Measurements from ENCODE around the gene ADGRG3. TPM values are rescaled to one million over a fixed set of nuclear protein-coding genes. Genes with fewer than 3 reads are reported as not detected.

The ADGRG3 gene
- total RNA-seq, 4 donors from 2014 or later = 0.71 TPM; not detected in 3

GRCh38 chr16:57621521-57622271, 46.4 kb upstream of the ADGRG3 start:
- ATAC-seq = peak in 1 of 2 donors; percentile 21

GRCh38 chr16:57622361-57623250, 45.5 kb upstream of the ADGRG3 start:
- no peaks in the 10 kb centered on the region for H3K9me3 ChIP-seq
- TF ChIP-seq CTCF (IDR thresholded peaks at IDR 0.05 in 4 of 5, conservative IDR thresholded peaks at IDR 0.05 in 1 of 5) (no peak), POLR2A (IDR thresholded peaks at IDR 0.05) (no peak)
- no peak overlapping the region for H3K27ac ChIP-seq
- H3K27me3 ChIP-seq = no peaks in the 10 kb centered on the region
- intact Hi-C loops (cut with DNase I; ENCODE audit: low total_unique reads) = no loop called here
- DNase-seq (no peak), ATAC-seq (no peak)
- H3K4me3 ChIP-seq = no peak overlapping the region
- in situ Hi-C loops (cut with MboI; ENCODE audit: low sequenced_read_pairs in 4 of 4) = no loop called here
- peaks cover 0 to 3% of the 10 kb centered on the region in 2 donors for H3K4me1 ChIP-seq
- H3K36me3 ChIP-seq = no peaks in the 10 kb centered on the region

More at GRCh38 chr16:57621521-57622271, 46.4 kb upstream of the ADGRG3 start:
- Histone ChIP-seq H3K4me1 (peaks cover 0 to 3% of the 10 kb centered on the region in 2 donors), H3K4me3 (no peak overlapping the region), H3K27ac (no peak overlapping the region), H3K9me3 (no peaks in the 10 kb centered on the region), H3K27me3 (no peaks in the 10 kb centered on the region), H3K36me3 (no peaks in the 10 kb centered on the region)
- in situ Hi-C loops (cut with MboI; ENCODE audit: low sequenced_read_pairs in 4 of 4) (no loop called here), intact Hi-C loops (cut with DNase I; ENCODE audit: low total_unique reads) (no loop called here)
- no peak for DNase-seq
- no peak for TF ChIP-seq POLR2A (IDR thresholded peaks at IDR 0.05)
- TF ChIP-seq CTCF (IDR thresholded peaks at IDR 0.05 in 4 of 5, conservative IDR thresholded peaks at IDR 0.05 in 1 of 5) = no peak

- TF ChIP-seq POLR2A (IDR thresholded peaks at IDR 0.05) = no peak
- no peak for TF ChIP-seq CTCF (IDR thresholded peaks at IDR 0.05 in 4 of 5, conservative IDR thresholded peaks at IDR 0.05 in 1 of 5)
- DNase-seq (no peak), ATAC-seq (no peak)
- Histone ChIP-seq H3K4me3 (no peak overlapping the region), H3K27me3 (peaks cover 5 to 8% (median 5%) of the 10 kb centered on the region in 3 donors), H3K27ac (no peak overlapping the region), H3K36me3 (no peaks in the 10 kb centered on the region), H3K9me3 (no peaks in the 10 kb centered on the region), H3K4me1 (peaks cover 0 to 3% of the 10 kb centered on the region in 2 donors)
- in situ Hi-C loops (cut with MboI; ENCODE audit: low sequenced_read_pairs in 4 of 4) = no loop called here
- intact Hi-C loops (cut with DNase I; ENCODE audit: low total_unique reads) = no loop called here
These were observed 44.7 kb upstream of the ADGRG3 start for GRCh38 chr16:57623251-57624043.

- Histone ChIP-seq H3K4me1 (peaks cover 0 to 3% of the 10 kb centered on the region in 2 donors), H3K4me3 (no peak overlapping the region), H3K27me3 (peaks cover 5 to 9% (median 5%) of the 10 kb centered on the region in 3 donors), H3K9me3 (no peaks in the 10 kb centered on the region), H3K36me3 (no peaks in the 10 kb centered on the region), H3K27ac (no peak overlapping the region)
- in situ Hi-C loops (cut with MboI; ENCODE audit: low sequenced_read_pairs in 4 of 4) = no loop called here
- intact Hi-C loops (cut with DNase I; ENCODE audit: low total_unique reads) = no loop called here
- no peak for ATAC-seq
- DNase-seq = no peak
- no peak for TF ChIP-seq POLR2A (IDR thresholded peaks at IDR 0.05)
- no peak for TF ChIP-seq CTCF (IDR thresholded peaks at IDR 0.05 in 4 of 5, conservative IDR thresholded peaks at IDR 0.05 in 1 of 5)
These were observed 43.9 kb upstream of the ADGRG3 start for GRCh38 chr16:57624044-57624688.

All from gastrocnemius medialis (tissue), 4 donors.